Left ventricle myocardium inferior (tissue), 1 donor: ENCODE data around the gene AFAP1L2. TPM values are rescaled to one million over a fixed set of nuclear protein-coding genes. Genes with fewer than 3 reads are reported as not detected.

Experiments used
- DNase-seq: peaks from one replicate; pipeline ENCODE4 v3.0.0-alpha.2; 2020
- H3K27ac ChIP-seq: fragments of 200-600 bp; replicated peaks from 2 replicates; pipeline ENCODE4 v1.8.0; 2021
- H3K27me3 ChIP-seq: fragments of 200-600 bp; 2 replicates; pipeline ENCODE4 v1.8.0; 2021; ENCODE audit warnings: low read depth
- H3K36me3 ChIP-seq: fragments of 200-600 bp; 2 replicates; pipeline ENCODE4 v1.8.0; 2021
- H3K4me1 ChIP-seq: fragments of 200-600 bp; 2 replicates; pipeline ENCODE4 v1.8.0; 2021
- H3K4me3 ChIP-seq: fragments of 200-600 bp; 2 replicates; pipeline ENCODE4 v1.8.0; 2021; ENCODE audit warnings: mild to moderate bottlenecking, moderate library complexity
- H3K9me3 ChIP-seq: fragments of 200-600 bp; replicated peaks from 2 replicates; pipeline ENCODE4 v1.8.0; 2021
- CTCF ChIP-seq: fragments of 200-600 bp; IDR thresholded peaks from 2 replicates; pipeline ENCODE4 v1.8.0; 2021; ENCODE audit warnings: antibody characterized with exemption, mild to moderate bottlenecking, borderline replicate concordance
- intact Hi-C: fragments of 100-400 bp; cut with micrococcal nuclease; formaldehyde crosslinking; loops from one replicate; pipeline ENCODE4 v1.11.0; 2022
- total RNA-seq: library from RNA; stranded (reverse); fragmentation: NEBNext Ultra II Directional; extraction: Animal tissue kit (Norgen Biotek cat#: 25700); gene quantifications from one replicate; pipeline ENCODE4 v1.2.1, GENCODE V29; 2021
- donor health status: DM: no; HTN: yes; CAD: no; lungs with severe emphysema.

AFAP1L2 gene
- total RNA-seq, 1 donor from 2014 or later = 7.0 TPM

- H3K36me3 ChIP-seq = no peaks in the 10 kb centered on the region
- no peaks in the 10 kb centered on the region for H3K9me3 ChIP-seq
- no peak for DNase-seq
- H3K4me3 ChIP-seq = no peak overlapping the region
- intact Hi-C loops = no loop called here
- peaks cover 27% of the 10 kb centered on the region for H3K4me1 ChIP-seq
- peaks cover 13% of the 10 kb centered on the region for H3K27me3 ChIP-seq
- TF ChIP-seq CTCF = no peak
- no peak overlapping the region for H3K27ac ChIP-seq
Observed at GRCh38 chr10:114372995-114373394, 31.3 kb downstream of the AFAP1L2 start.

DNA sequence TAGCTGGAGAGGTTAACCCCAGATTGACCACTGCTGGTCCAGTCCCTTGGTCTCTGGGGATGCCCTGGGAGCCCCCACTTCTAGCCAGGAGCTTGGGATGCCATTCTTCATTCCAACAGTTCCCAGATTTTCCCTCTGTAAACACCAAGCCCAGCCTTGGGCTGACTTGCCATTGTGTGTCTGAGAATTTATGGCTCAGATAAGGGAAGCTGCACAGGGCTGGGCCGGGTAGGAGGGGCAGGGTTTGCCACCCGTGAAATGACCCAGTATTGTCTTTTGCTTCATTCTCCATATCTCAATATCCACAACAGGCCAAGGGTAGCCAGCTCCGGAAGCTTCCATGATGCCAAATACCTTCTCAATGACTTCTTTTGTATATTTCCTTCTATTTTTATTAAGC, 32.1 kb downstream of the AFAP1L2 start:
- H3K4me1 ChIP-seq = peaks cover 32% of the 10 kb centered on the region
- intact Hi-C loops = no loop called here
- no peak overlapping the region for H3K27ac ChIP-seq
- H3K36me3 ChIP-seq = no peaks in the 10 kb centered on the region
- H3K27me3 ChIP-seq = peaks cover 13% of the 10 kb centered on the region
- no peak overlapping the region for H3K4me3 ChIP-seq
- no peaks in the 10 kb centered on the region for H3K9me3 ChIP-seq
- TF ChIP-seq CTCF = no peak
- DNase-seq = no peak

- intact Hi-C loops = no loop called here
- H3K27me3 ChIP-seq = peaks cover 13% of the 10 kb centered on the region
- H3K36me3 ChIP-seq = no peaks in the 10 kb centered on the region
- H3K4me3 ChIP-seq = no peak overlapping the region
- DNase-seq = no peak
- peaks cover 33% of the 10 kb centered on the region for H3K4me1 ChIP-seq
- H3K9me3 ChIP-seq = no peaks in the 10 kb centered on the region
- no peak for TF ChIP-seq CTCF
- no peak overlapping the region for H3K27ac ChIP-seq
Observed at GRCh38 chr10:114370966-114371365, 33.3 kb downstream of the AFAP1L2 start.

DNA sequence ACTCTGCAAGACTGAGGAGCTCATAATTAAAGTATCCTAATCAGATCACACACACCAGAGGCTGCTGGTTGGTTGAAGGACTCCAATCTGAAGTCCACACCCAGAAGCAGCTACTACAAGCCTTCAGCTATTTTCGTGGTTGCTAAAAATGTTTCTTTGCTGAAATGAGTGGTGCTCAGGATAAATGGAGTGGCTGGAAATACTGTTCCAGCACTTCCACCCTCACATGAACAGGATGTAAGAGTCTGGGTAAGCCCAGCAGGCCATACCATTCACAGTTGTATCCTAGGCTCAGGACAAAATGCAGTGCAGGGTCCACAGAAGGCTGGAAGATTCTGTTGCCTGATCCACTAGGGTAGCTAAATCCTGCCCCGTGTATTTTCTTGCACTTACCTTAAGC, 34.1 kb downstream of the AFAP1L2 start:
- Histone ChIP-seq H3K36me3 (no peaks in the 10 kb centered on the region), H3K4me3 (no peak overlapping the region), H3K4me1 (peaks cover 33% of the 10 kb centered on the region), H3K9me3 (no peaks in the 10 kb centered on the region), H3K27me3 (peaks cover 13% of the 10 kb centered on the region), H3K27ac (no peak overlapping the region)
- TF ChIP-seq CTCF = no peak
- DNase-seq = no peak
- intact Hi-C loops = no loop called here

GRCh38 chr10:114368057-114368391, 36.3 kb downstream of the AFAP1L2 start:
- Histone ChIP-seq H3K4me3 (no peak overlapping the region), H3K9me3 (peaks cover 6% of the 10 kb centered on the region), H3K4me1 (peaks cover 20% of the 10 kb centered on the region), H3K27ac (no peak overlapping the region), H3K27me3 (no peaks in the 10 kb centered on the region), H3K36me3 (no peaks in the 10 kb centered on the region)
- no peak for TF ChIP-seq CTCF
- no peak for DNase-seq
- intact Hi-C loops = no loop called here

DNA sequence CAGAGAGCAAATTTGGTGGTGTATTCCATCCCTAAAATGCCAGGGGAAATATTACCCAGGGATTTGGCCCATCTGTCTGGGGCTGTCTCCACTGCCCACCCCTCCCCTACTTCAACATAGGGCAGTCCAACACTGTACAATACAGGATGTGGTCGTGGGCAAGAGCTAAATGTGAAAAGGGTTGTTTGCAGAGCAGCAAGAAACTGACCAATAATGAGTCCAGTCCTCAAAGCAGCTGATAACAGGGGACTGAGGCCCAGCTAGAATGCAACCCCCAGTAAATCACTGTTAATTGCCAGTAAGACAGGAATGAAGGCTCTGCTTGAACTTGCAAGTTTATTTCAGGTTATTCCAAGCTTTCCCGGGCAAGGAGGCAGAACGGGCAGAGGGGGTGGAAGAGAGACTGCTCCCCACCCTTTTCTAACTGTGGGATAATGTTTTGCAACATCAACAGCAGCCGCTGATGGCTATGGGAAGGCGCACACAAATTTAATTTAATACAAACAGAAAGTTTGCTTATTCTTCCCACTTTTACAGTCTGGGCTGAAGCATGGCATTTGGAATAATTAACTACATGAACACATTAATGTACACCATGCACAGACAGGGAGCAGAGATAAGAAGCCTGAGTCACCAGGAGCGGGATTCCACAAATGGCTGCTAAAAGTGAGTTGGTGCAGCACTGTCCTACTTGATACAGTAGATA, 36.8 kb downstream of the AFAP1L2 start:
- H3K36me3 ChIP-seq = no peaks in the 10 kb centered on the region
- peaks cover 20% of the 10 kb centered on the region for H3K4me1 ChIP-seq
- peak overlapping the region; percentile 46 for H3K27ac ChIP-seq
- no peak overlapping the region for H3K4me3 ChIP-seq
- intact Hi-C loops = no loop called here
- DNase-seq = no peak
- no peak for TF ChIP-seq CTCF
- peaks cover 6% of the 10 kb centered on the region for H3K9me3 ChIP-seq
- H3K27me3 ChIP-seq = no peaks in the 10 kb centered on the region
